Stimulated activated CD4-positive, alpha-beta T cell treated with anti-CD3 and anti-CD28 coated beads, Interleukin-2, amount 100 ng/mL, for 48 hours (primary cell): Measurements from ENCODE around the gene MRTO4.
A peak's percentile ranks its signal among the peaks of the same experiment; 100 is the strongest.
"Not testable (repeated sequence)": the region's sequence is repeated elsewhere in the genome, so short reads cannot be mapped to it uniquely, and the experiment has no call there.

ENCODE experiments used
- DNase-seq, 2 donors: peaks; one replicate each; pipeline ENCODE4 v3.0.0-alpha.2; 2020

The MRTO4 gene

DNA sequence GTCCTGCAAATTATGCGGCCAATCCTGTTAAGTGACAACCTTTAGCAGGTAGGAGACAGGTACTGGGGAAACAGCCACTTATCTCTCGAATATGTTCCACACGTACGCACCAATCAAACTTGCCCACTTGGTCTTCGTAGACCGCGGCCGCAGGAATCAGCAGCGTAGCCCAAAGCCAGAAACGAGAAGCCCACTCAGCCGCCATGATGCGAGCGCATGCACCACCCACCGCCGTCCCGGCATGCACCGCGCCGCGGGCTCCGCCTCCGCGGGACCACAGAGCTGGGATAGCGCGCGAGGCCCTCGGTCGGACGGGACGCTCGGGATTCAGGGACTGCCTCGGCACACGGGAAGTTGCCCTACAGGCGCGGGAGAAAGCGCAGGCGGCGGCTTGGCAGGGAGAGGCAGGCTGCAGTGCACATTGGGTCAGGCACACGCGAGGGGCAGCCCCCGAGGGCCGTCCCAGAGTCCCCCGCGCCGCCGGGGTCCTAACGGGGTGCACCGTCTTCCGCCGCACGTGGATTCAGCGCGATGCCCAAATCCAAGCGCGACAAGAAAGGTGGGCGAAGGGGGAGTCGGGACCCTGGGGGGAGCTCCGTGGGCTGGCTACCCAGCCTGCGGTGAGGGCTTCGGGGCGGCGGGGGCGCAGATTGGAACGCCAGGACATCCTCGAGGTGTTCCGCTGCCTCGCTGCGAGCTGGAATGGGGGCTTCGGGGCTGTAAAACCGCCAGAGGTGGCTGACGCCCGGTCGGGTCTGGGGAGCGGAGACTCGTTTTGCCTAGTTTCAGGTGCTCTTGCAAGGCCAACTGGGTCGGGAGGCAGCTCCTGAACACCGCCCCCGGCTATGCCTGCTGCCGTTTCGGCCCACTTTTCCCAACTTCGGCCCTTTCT is at the start of gene MRTO4, which contains the start of gene EMC1:
Gene MRTO4 (plus strand): TSS at position 501 of the 892 bp plus-strand sequence. CDS start 31 bp downstream, at position 532.
Gene EMC1 (minus strand): TSS at position 220 of the 892 bp plus-strand sequence. CDS start 15 bp downstream, at position 205.
- peak; percentile 92 for DNase-seq

DNA sequence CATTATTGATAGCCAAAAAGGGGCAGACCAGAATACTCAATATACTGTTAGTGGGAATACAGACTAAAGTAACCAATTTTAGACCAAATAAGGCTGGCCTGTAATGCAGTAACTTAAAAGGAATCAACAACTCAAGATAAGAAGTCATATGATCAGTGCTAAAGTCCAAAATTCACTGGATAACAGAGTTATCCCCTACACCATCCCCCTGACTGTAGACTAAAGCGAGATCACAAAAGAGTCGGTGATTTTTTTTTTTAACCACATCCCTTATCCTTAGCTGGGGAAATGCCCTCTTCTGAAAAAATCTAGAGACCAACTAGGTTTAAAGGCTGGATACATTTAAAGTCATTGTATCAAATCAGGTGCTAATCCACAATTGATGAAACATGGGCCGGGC is 49.2 kb upstream of the MRTO4 start:
- no peak for DNase-seq

DNA sequence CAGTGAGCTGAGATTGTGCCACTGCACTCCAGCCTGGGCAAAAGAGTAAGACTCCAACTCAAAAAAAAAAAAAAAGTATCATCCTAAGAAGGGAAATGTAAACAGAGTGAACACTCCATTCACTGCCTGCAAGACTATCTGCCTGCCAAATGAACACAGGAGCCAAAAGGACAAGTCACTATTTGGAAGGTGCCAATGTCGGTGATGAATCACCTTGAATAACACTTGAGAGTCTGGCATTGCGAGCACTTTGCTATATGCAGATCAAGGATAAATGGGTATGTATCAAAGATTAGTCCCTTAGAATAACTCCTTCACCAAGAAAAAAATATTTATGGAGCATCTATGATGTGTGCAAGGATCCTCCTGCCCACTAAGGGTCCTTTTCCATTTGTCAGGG is 48.2 kb upstream of the MRTO4 start:
- no peak for DNase-seq

DNA sequence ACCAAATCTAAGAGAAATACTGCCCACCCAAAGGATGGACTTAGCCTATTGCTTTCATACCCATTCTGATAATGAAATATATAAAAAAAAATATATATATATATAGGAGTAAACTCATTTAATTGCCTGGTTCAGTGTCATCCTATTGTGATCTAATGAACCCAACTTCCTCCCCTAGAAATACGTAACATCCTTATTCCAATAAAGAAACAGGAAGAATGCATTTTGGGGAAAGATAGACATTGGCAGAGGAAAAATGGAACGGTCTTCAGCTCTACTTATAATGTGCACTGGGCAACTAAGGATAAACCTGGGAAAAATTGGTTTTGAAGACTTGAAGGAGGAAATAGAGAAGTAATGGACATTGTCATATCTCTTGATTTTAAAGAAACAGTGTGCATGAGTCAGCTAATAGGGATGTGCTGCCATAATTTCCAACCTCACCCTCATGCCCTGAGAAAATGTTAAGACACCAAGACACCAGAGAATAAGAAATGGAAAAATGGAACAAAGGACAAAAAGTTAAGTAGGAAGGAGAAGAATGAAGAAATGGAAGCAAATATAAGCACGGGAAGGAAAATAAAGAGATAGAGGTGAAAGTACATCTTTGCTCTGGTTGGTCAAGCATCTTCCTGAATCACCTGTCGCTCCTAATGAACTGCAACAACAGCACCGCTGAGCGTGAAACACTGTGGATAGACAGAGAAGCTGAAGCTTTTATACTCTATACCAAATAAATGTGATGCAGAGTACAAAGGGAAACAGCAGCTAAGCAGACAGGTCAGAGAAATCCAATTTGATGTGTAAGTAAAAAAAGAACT is 46.9 kb upstream of the MRTO4 start:
- no peak for DNase-seq

DNA sequence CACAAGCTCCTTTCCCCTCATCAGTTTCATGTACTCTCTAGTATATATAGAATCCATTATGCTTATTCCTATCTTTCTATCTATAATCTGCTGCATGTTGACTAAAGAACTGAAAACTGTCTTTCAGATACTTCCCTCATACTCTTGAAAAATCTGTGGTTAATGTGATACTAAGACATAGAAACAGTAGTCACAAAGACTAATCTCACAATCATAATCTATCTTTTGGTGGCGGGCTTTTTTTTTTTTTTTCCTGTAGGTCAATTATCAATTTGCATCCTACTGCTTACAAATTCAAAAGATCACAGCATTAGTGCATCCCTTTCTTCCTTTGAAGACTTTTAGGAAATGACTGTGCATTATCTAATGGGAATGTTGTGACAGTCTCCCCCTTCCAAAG is 46.2 kb upstream of the MRTO4 start:
- no peak for DNase-seq

DNA sequence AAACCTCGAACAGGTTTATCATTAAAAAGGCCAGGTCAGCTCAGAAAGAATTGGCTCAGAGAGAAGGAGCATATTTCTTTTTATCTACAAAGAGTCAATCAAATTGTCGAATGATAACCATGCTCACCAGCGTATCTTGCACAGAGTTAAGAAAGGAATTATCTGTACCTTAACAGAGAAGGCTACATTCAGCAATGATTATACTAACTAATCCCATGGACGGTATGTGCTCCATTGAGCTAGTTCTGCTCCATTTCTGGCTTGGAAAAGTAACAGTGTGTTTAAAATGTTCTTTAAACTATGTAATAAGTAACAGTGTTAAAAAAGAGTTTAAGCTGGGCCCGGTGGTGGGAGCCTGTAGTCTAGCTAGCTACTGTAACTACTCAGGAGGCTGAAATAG is 45.8 kb upstream of the MRTO4 start:
- no peak for DNase-seq

DNA sequence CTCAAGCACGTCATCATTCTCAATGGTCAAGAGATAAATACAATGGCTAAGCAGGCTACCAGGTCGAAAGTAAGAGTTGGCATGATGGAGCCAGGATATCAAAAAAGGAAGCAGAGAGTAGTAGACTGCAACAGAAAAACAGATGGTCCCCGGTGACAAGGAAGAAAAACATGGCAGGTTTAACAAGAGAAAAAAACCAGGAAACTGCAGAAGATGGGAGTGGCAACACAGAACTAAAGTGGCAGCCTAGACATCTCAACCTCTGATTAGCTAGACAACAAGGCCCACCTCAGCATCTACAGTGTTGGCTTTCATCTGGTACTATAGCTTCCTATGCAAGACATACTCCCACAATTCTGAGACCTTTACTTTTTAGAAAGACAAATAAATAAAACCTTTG is 44.7 kb upstream of the MRTO4 start:
- no peak for DNase-seq

DNA sequence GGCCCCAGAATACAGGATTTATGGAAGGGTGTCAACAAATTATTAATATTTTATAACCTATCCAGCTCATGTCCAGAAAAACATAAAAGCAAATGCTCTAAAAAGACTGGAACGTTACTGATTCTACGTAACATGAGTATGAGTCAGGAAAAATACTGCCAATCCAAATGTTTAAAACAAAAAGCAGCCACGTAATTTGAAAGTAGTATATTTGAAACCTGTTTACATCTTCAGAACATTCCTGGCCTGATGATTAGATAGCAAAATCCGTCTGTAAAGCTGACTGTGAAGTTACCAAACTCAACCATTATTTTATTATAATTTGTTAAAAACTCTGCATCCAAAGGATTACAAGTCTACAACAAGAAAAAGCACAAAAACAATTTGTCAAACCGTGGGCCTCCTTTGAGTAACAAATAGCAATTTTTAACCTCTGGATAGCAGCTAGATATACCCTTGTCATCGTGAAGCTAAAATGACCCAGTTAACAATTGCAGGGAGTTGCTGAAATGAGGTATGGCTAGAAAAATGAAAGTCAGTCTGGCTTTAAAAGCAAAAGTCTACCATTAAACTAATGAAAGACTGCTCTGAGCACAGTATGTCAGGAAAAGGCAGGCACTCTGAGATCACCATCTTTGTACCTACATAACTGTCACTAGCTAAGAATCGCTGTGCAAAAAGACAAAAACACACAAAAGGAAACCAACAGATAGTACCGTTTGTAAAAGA is 42.7 kb upstream of the MRTO4 start:
- no peak for DNase-seq

DNA sequence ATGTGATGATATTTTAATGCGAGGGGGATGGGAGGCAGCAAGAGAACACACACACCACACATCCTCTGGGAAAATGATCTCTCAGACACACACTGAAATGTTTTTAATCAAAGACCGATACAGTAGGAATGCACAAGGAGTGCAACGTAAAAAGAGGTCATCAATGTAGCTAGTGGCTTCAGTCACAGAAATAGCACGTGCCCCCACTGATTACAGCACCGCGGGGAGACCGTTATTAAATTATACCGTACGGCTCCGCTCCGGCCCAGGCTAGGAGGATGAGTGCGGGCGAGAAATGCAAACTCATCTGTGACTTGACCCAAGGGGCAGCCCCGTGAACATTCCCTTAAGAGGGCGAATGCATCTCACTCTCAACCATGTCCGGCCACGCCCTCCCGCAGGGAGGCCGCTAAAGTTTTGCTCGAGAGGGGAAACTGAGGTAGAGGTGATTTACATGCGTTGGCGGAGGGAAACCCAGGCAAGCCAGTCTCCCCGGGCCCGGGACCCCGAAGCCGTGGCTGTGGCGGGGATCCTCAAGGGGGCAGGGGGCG is 42.1 kb upstream of the MRTO4 start:
- peak; percentile 58 to 59 for DNase-seq

DNA sequence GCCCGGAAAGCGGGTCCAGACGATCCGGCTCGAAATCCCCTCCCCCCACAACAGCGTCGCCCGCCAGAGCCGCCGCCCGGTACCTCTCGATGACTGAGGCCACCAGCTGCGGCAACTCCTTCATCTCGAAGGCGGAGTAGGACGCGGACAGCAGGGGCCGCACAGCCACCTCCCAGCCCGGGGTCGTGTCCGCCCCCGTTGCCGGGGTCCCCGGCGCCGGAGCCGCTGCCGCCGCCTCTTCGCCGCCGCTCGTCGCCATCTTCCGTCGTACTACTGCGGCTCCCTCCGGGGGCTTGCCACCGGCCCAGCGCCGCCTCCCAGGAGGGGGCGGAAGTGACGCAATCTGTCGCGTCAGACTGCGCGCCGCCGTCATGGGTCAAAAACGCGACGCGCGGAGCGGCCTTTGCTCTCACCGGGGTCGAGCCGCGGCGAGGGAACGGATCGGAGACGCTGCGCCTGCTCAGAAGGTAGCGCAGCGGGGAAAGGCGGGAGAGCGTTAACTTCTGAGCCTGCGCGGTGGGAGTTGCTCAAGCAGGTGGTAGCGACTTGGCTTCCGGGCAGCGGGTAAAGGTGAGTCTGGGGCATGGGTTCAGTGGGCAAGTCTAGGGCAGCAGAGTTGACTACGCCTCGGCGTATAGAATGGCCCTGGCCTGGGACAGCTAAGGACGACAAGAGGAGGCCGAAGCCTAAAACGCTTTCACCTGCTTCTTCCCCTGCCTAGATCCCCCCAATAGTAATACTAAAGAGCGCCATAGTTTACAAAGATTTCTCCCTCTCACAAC is 41.4 kb upstream of the MRTO4 start, which contains the start of gene UBR4:
Gene UBR4 (minus strand): TSS at position 277 of the 782 bp plus-strand sequence. CDS start 18 bp downstream, at position 259.
- peak; percentile 97 for DNase-seq

DNA sequence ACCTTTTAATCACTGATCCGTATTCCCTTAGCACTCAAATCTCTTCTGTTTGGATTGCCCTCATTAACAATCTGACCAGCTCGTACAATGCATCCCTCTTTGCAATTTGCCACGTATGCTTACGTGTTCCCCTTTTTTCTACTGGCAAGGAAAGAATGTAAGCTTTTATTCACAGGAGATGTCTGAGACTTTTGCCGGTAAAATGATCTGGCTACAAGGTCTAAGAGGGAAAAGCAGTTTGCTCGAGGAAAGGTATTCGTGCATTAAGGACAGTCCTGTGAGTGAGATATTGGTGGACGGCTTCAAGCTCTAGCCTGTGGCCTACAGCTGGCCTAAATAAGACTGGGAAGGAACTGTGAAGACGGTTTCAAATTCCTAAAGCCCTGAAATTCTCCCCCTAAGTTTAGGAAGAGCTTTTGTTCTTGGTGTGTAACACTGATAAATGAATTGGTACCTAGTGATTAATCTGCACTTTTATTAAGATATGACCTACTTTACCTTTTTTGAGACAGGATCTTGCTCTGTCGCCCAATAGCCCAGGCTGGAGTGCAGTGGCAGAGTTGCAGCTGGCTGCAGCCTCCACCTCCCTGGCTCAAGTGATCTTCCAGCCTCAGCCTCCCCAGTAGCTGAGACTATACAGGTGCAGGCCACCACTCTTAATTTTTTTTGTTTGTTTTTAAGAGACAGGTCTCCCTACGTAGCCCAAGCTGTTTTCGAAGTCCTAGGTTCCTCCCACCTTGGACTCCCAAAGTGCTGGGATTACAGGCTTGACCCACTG is 40.6 kb upstream of the MRTO4 start:
- DNase-seq, result no peak

DNA sequence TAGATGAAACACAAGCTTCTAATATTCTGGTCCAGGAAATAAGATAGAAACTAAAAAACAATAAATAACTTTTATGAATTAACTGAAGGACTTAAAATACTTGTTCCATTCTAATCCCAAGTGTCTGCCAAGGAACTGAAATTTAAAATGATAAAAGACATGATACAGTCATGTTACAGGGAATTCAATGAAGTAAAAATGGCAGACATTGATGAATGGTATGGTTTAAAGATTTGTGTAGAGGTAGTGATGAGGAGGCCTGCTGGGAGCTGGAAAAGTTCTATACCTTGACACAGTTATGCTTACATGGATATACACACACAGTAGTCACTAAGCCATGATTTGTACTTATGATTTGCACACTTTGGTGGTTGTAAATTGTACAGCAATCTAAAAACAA is 39.4 kb upstream of the MRTO4 start:
- DNase-seq, result no peak

DNA sequence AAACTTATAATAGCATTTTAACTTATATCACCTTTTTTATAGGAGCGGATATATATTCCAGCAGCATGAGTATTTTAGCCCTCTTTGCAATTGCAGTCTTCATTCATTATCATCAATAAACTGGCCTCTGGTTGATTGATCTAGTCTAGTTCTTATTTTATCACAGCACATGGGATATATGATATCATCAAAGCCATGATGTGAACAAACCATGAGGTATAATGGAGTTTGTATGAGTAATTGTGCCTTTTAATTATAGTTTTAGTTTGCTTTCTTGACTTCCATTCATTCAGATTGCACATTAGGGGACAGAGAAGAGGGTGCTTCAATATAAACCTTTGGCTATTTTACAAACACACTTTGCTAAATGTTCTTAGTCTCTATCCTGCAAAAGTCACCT is 38.0 kb upstream of the MRTO4 start:
- DNase-seq, result no peak

DNA sequence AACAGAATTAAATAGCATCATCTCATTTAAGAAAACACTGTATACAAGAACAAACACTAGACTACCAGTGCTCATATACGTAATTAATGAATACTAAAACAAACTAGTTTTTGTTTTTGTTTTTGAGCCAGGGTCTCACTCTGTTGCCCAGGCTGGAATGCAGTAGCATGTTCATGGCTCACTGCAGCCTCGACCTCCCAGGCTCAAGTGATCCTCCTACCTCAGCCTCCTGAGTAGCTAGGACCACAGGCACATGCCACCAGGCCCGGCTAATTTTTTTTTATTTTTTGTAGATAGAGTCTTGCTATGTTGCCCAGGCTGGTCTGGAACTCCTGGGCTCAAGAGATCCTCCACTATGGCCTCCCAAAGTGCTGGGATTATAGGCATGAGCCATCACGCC is 35.0 kb upstream of the MRTO4 start:
- DNase-seq, result not testable (repeated sequence)

DNA sequence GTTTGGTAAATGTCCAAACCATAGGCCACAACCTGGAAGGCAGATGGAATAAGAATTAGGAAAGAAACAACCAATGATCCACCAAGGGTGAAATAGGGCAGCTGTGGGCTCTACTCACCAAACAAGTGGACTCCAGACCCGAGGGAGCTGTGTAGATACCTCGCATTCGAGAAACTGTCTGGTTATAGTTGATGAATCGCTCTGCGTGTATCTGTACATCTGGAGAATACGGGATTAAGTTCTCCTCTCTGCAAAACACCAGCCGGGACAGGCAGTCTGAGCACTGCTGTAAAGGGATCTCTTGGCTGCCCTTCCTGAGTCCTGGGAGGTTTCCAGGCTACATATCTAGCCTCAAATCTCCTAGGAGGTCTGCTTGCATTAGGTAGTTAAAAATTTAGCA is 32.2 kb upstream of the MRTO4 start:
- DNase-seq, result no peak

DNA sequence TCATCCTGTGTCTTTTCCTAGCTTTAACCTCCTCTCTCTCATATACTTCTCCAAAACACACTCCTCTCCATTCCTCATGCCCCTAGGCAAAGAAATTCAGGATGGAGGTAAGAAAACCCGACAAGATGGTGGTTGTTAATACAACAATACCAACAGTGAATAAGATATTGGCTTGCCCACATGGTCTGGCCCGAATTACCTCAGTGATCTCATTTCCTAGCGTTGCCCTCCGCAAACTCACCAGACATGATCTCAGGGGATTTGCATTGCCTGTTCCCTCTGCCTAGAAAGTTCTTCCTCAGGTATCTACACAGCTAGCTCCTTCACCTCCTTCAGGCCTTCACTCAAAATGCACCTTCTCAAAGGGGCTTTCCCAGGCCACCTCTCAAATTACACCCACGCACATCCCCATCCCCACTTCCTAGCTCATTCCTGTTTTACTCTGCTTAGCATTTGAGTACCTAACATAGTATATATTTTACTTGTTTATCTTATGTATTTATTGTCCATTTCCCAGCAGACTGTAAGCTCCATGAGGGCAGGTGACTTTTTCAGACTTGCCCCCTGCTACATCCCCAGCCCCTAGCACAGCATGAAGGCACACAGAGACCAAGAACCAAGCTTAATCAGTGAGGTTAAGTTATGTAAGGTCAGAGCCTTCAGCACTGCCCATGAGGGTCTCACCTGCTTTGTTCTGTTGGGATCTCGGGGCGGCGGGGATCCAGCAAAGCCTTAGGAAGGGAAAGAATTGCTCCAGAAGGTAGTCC is 31.3 kb upstream of the MRTO4 start:
- no peak for DNase-seq

DNA sequence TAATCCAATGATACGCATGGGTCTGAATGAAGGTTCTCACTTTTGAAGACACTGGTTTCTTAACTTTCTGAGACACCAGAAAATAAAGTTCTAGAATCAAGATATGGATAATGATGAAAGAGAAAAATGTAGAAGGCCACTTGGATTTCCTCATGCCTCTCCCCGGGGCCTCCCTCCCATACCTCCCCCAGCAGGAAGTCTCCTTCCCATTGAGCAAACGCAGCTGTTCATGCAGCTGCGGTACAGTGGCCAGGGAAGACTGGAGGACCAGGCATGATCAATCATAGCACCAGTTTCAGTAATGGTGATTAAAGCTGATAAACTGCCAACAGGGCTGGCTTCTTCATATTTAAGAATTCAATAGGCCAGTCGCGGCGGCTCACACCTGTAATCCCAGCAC is 30.6 kb upstream of the MRTO4 start:
- DNase-seq, result no peak

DNA sequence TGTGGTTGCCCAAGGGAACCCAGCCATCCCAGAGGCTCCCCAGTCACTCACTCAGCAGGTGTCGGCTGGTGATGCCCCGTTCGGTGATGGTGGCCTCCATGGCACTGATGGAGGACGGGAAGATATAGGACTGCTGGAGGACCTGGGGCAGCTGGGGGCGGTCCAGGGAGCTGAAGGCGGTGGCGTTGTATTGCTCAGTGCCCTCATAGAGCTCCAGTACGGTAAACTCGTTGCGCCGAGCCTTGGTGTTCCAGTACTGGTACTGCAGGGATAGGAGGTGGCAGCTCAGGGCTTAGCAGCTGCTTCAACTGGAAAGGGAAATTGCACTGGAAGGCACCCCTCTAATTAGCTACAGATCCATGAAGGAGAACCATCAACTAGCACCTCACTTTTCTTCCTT is 29.0 kb upstream of the MRTO4 start:
- no peak for DNase-seq

DNA sequence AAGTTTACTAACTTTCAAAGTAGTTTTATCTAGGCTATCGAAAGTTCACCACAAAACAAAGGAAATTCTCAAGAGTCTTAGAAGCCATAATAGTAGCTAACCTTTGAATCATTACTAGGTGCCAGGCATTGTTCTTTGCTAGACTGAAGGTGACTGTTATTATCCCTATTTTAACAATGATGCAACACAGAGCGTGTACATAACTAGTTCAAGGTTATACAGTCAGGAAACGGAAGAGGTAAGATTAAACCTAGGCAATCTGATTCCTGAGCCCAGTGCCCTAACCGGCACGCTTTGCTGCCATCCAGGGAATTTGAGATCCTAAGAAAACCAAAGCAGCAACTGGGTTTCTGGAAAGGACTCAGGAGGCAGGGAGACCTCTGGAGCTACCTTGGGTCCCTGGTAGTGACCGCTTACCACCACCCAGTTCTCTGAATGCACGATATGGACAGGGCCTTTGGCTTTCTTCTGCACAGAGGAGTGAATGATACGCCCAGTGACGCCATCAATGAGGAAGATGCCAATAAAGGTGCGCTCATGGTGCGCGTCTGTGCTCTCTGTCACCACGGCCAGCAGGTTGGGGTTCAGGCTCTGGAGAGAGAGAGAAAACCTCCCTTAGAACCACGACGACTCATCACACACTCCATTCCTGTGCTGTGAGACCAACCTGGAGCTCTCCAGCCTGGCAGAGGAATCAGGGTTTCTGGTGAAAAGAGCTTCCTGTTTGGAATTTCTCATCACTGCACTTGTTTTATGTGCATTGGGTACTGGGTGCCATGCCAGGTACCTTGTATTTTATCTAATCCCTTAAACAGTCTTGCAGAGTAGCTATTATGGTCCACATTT is 28.4 kb upstream of the MRTO4 start:
- DNase-seq, result no peak
